Activated naive CD8-positive, alpha-beta T cell (primary cell): ENCODE measurements around the gene FAM229A.
"Not testable (repeated sequence)": the region's sequence is repeated elsewhere in the genome, so short reads cannot be mapped to it uniquely, and the experiment has no call there.

ENCODE experiments used
- H3K27ac Mint-ChIP-seq: one replicate; pipeline ENCODE4 v1.8.0; 2021; ENCODE audit warnings: mixed read lengths
- H3K27me3 Mint-ChIP-seq: one replicate; pipeline ENCODE4 v1.8.0; 2021; ENCODE audit warnings: mixed read lengths
- H3K36me3 Mint-ChIP-seq: one replicate; pipeline ENCODE4 v1.8.0; 2021; ENCODE audit warnings: mixed read lengths
- H3K4me1 Mint-ChIP-seq: one replicate; pipeline ENCODE4 v1.8.0; 2021; ENCODE audit warnings: low read depth, mixed read lengths
- H3K4me3 Mint-ChIP-seq: one replicate; pipeline ENCODE4 v1.8.0; 2021; ENCODE audit warnings: mild to moderate bottlenecking, mixed read lengths
- H3K9me3 Mint-ChIP-seq: one replicate; pipeline ENCODE4 v1.8.0; 2021; ENCODE audit warnings: low read depth, mixed read lengths

FAM229A gene

DNA sequence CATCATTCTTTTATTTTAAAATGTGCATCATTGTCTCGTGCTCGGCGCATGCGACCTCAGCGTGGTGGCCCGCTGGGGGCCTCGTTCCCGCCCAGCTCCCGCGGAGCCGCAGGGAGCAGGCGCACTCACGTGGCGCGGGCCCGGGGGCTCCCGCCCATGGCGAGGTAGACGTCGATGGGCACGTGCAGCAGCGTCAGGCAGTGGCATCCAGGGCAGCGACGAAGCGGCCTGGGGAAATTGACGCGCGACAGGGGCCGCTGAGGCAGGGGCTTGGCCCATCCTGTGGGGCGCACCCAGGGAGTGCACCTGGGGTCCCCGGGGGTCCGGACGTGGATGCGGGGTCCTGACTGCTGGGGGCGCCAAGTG, 994 bp downstream of the FAM229A start:
- H3K36me3 Mint-ChIP-seq: no peaks in the 10 kb centered on the region
- no peak overlapping the region for H3K27ac Mint-ChIP-seq
- no peak overlapping the region for H3K4me3 Mint-ChIP-seq
- H3K4me1 Mint-ChIP-seq: peaks cover 21% of the 10 kb centered on the region
- no peaks in the 10 kb centered on the region for H3K27me3 Mint-ChIP-seq
- H3K9me3 Mint-ChIP-seq: no peaks in the 10 kb centered on the region

GRCh38 chr1:32358435-32358834, 3.9 kb downstream of the FAM229A start:
- H3K9me3 Mint-ChIP-seq: no peaks in the 10 kb centered on the region
- H3K27ac Mint-ChIP-seq: no peak overlapping the region
- no peak overlapping the region for H3K4me3 Mint-ChIP-seq
- H3K27me3 Mint-ChIP-seq: no peaks in the 10 kb centered on the region
- H3K4me1 Mint-ChIP-seq: peaks cover 27% of the 10 kb centered on the region
- H3K36me3 Mint-ChIP-seq: no peaks in the 10 kb centered on the region

- no peaks in the 10 kb centered on the region for H3K27me3 Mint-ChIP-seq
- H3K36me3 Mint-ChIP-seq: no peaks in the 10 kb centered on the region
- no peaks in the 10 kb centered on the region for H3K9me3 Mint-ChIP-seq
- peaks cover 28% of the 10 kb centered on the region for H3K4me1 Mint-ChIP-seq
- H3K4me3 Mint-ChIP-seq: no peak overlapping the region
- H3K27ac Mint-ChIP-seq: no peak overlapping the region
Measured at GRCh38 chr1:32357614-32358013, 4.7 kb downstream of the FAM229A start.

GRCh38 chr1:32356478-32356877, 5.8 kb downstream of the FAM229A start:
- H3K27ac Mint-ChIP-seq: no peak overlapping the region
- H3K36me3 Mint-ChIP-seq: no peaks in the 10 kb centered on the region
- H3K9me3 Mint-ChIP-seq: no peaks in the 10 kb centered on the region
- peaks cover 31% of the 10 kb centered on the region for H3K4me1 Mint-ChIP-seq
- H3K4me3 Mint-ChIP-seq: no peak overlapping the region
- no peaks in the 10 kb centered on the region for H3K27me3 Mint-ChIP-seq

- not testable (repeated sequence) for H3K27ac Mint-ChIP-seq, H3K4me3 Mint-ChIP-seq, H3K9me3 Mint-ChIP-seq, H3K27me3 Mint-ChIP-seq, H3K36me3 Mint-ChIP-seq
- H3K4me1 Mint-ChIP-seq: peaks cover 28% of the 10 kb centered on the region
Measured at GRCh38 chr1:32355778-32356177, 6.5 kb downstream of the FAM229A start.

DNA sequence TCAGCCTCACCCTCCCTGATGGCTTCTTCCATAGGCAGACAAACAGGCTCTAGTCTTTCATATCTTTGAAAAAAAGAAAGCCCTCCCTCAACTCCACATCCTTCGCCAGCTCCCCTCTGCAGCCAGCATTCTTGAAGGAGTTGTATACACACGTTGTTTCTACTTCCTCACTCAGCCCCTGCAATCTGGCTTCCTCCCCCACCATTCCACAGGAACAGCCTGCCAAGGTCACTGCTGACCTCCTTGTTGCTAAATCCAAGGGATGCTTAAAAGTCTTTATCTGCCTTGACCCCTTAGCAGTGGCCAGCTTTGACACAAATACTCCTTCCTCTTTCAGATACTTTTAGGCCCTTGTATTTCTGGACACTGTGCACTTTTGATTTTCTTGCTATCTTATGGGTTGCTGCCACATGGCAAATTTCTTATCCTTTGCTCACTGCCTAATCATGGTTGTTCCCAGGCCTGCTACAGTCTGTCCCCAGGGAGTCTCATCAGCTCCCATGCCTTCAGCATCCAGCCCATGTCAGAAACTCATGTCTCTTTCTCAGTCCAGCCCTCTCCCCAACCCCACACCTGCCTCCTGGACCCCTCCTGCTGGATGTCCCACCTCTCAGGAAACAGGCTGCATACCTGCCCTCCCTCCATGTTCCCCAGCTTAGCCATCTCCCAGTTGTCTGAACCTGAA, 8.3 kb downstream of the FAM229A start:
- Mint-ChIP-seq H3K36me3 (no peaks in the 10 kb centered on the region), H3K27ac (no peak overlapping the region), H3K9me3 (no peaks in the 10 kb centered on the region), H3K4me3 (peak overlapping the region; percentile 27), H3K27me3 (no peaks in the 10 kb centered on the region), H3K4me1 (peaks cover 30% of the 10 kb centered on the region)

- Mint-ChIP-seq H3K9me3 (no peaks in the 10 kb centered on the region), H3K27me3 (no peaks in the 10 kb centered on the region), H3K27ac (no peak overlapping the region), H3K4me3 (peak overlapping the region; percentile 27), H3K36me3 (no peaks in the 10 kb centered on the region), H3K4me1 (peaks cover 36% of the 10 kb centered on the region)
Measured at GRCh38 chr1:32353431-32353830, 8.9 kb downstream of the FAM229A start.

DNA sequence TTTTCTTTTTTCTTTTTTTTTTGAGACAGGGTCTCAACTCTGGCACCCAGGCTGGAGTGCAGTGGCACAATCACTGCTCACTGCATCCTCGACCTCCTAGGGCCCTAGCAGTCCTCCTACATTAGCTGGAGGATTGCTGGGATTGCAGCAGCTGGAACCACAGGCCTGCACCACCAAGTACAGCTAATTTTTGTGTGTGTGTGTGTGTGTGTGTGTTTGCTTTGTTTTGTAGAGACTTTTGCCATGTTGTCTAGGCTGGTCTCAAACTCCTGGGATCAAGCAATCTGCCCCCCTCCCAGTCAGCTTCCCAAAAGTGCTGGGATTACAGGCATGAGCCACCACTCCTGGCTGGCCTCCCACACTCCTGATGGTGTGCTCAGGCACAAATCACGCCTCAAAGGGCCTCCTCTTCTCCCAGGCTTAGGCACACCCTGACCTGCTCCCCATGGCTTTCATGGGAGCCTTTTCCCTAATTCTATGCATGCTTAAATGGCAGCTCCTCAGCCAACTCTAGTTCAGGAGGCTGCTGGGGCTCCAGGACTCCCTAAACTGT, 9.4 kb downstream of the FAM229A start:
- Mint-ChIP-seq H3K27me3 (no peaks in the 10 kb centered on the region), H3K4me3 (peak overlapping the region; percentile 68), H3K9me3 (no peaks in the 10 kb centered on the region), H3K4me1 (peaks cover 39% of the 10 kb centered on the region), H3K36me3 (no peaks in the 10 kb centered on the region), H3K27ac (no peak overlapping the region)

DNA sequence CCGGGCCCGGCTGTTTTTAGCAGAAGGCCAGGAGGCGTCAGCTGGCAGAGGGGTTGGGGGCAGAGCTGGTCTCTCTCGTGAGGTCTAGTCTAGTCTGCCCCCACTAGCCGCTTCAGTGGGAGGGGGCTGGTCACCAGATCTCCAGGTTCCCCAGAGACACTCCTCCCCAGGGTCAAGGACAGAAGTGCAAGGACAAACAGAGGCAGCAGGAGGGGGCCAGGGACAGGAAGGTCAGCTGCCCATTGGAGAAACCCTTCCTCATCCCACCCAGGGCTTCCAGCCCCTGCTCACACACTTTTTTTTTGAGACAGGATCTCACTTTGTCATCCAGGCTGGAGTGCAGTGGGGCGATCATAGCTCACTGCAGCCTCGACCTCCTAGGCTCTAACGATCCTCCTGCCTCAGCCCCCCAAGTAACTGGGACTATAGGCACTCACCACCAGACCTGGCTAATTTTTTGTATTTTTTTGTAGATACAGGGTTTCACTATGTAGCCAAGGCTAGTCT, 10.0 kb downstream of the FAM229A start:
- H3K4me1 Mint-ChIP-seq: peaks cover 39% of the 10 kb centered on the region
- no peaks in the 10 kb centered on the region for H3K36me3 Mint-ChIP-seq
- H3K27me3 Mint-ChIP-seq: no peaks in the 10 kb centered on the region
- H3K9me3 Mint-ChIP-seq: no peaks in the 10 kb centered on the region
- peak overlapping the region; percentile 68 for H3K4me3 Mint-ChIP-seq
- H3K27ac Mint-ChIP-seq: peak overlapping the region; percentile 61

DNA sequence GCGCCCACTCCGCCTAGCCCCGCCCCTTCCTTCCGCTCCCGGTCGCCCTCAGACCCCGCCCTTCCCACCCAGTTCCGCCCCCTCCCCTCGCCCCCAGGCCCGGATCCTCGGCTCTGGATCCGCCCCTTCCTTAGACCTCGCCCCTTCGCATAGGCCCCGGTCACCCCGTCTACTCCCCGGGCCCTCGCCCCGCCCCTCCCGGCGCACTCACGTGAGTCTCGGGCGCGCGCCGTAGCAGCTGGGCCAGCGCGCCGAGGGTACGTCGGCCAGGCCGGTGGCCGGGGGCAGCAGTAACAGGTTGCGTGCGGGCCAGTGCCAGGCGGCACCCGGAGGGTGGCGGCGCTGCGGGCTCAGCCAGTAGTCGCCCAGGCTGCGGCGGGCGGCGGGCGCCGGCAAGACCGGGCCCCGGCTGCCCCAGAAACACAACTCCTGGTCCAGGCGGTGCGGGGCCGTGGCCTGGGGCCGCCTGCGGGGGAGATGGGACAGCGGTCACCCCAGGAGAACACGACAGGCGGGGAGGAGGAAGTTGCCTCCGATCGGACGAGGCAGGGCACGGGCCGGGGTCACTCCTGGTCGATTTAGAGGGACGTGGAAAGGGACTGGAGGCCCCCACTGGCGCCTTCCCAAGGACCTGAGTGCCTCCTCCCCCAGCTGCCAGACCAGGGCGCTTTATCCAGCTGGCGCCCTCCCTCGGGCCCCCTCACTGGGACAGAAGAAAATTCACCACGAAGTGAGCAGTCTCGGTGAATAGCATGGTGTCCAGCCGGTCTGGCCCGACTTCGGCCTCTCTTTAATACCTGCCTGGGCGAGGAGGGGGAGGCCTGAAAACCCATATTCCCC, 10.7 kb downstream of the FAM229A start:
- Mint-ChIP-seq H3K27ac (peak overlapping the region; percentile 58), H3K4me3 (peak overlapping the region; percentile 84), H3K9me3 (no peaks in the 10 kb centered on the region), H3K4me1 (peaks cover 39% of the 10 kb centered on the region), H3K27me3 (no peaks in the 10 kb centered on the region), H3K36me3 (no peaks in the 10 kb centered on the region)

DNA sequence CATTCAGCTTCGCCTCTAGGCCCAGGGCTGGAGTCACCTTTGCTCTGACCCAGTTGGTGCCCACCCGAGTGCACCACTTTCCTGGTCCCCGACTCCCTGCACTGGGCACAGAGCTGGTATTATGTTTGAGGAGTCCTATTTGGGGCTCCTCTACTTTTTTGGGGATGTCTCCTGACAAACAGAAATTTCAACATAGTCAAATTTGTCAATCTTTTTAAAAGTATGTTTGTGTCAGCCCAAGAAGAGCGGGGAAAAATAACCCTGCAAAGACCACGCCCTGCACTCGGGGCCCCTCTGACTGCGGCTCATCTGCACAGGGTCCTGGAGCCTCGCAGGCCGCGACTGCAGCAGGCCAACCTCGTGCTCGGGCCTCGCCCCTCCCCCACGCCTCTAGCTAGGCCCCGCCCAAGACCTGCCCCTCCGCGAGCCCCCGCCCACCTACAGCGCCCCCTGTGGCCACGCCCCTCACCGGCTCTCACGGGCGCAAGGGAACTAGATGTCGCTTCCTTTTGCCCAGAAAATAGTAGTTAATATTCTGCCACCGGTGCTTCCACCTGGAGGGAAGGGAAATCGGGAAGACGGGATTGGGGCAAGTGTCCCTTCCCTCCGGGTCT, 11.4 kb downstream of the FAM229A start:
- peaks cover 46% of the 10 kb centered on the region for H3K4me1 Mint-ChIP-seq

DNA sequence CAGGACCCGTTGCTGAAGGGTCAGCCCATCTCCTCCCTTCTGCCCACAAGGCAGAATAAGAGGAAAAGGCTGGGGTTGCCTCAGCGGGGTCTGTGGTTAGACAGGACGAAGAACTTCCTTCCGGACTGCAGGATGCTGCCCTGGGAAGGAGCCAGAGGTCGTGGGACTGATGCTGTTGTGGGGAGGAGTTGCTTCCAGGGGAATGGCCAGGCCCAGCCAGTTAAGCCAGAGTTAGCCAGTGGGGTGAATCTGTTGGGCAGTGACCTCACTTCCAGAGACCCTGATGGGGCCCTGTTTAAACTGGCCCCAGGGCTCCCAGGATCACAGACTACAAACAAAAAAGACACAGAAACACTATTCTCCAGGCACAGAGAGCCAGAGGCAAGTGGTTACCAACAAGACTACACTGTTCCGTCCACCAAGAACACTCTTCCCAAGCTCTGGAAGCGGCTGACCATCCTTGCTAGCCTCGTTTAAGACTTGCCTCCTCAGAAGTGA, 13.0 kb downstream of the FAM229A start:
- Mint-ChIP-seq H3K9me3 (no peaks in the 10 kb centered on the region), H3K36me3 (no peaks in the 10 kb centered on the region), H3K4me1 (peaks cover 57% of the 10 kb centered on the region), H3K27ac (peak overlapping the region; percentile 34), H3K27me3 (no peaks in the 10 kb centered on the region), H3K4me3 (peak overlapping the region; percentile 40)

More for the DNA sequence above, 11.4 kb downstream of the FAM229A start:
- Mint-ChIP-seq H3K36me3 (no peaks in the 10 kb centered on the region), H3K9me3 (no peaks in the 10 kb centered on the region), H3K4me3 (peak overlapping the region; percentile 84), H3K27me3 (no peaks in the 10 kb centered on the region), H3K27ac (peak overlapping the region; percentile 58)

DNA sequence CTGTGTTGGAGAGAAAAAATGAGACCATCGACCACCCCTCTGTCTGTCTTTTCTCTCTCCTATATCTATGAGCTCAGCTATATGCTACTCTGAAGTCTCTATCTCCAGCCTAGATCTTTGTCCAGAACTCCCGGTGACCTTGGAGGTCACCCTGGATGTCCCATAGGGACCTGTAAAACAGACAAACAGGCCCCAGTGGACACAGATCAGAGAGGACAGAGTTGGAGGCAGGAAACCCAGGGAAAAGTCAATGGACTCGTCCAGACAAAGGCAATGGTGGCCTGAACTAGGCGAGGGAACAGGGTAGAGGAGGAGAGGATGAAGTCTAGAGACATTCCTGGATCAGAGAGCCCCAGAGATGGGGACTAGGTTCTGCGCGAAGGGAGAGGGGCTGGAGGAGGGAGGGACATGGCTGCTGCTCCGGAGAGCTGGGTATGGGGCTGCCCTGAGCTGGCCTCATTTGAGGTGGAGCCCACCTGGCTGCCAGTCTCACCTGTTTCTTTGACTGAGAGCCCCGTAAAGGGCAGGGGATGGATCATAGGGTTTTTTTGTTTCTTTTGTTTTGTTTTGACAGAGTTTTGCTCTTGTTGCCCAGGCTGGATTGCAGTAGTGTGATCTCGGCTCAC, 15.6 kb downstream of the FAM229A start:
- H3K9me3 Mint-ChIP-seq: no peaks in the 10 kb centered on the region
- H3K27ac Mint-ChIP-seq: no peak overlapping the region
- no peaks in the 10 kb centered on the region for H3K36me3 Mint-ChIP-seq
- no peak overlapping the region for H3K4me3 Mint-ChIP-seq
- H3K4me1 Mint-ChIP-seq: peaks cover 49% of the 10 kb centered on the region
- H3K27me3 Mint-ChIP-seq: no peaks in the 10 kb centered on the region

GRCh38 chr1:32345289-32345827, 16.9 kb downstream of the FAM229A start:
- H3K27ac Mint-ChIP-seq: no peak overlapping the region
- no peaks in the 10 kb centered on the region for H3K27me3 Mint-ChIP-seq
- peaks cover 44% of the 10 kb centered on the region for H3K4me1 Mint-ChIP-seq
- H3K9me3 Mint-ChIP-seq: no peaks in the 10 kb centered on the region
- H3K4me3 Mint-ChIP-seq: no peak overlapping the region
- no peaks in the 10 kb centered on the region for H3K36me3 Mint-ChIP-seq
